BLaER1 treated with 17β-estradiol and CSF1 and Interleukin-3, amounts not matched to agents 10 nM and 100 nM (cell line): ENCODE data around the gene KRTAP1-5.

Source experiments
- H3K27ac ChIP-seq, 11 experiments: shearing (Covaris generic); formaldehyde crosslinking; 2 replicates each; pipeline ENCODE4 v1.8.1; 2022
- H3K27me3 ChIP-seq, 11 experiments: shearing (Covaris generic); formaldehyde crosslinking; 2 replicates each; pipeline ENCODE4 v1.8.1; 2022
- H3K36me3 ChIP-seq, 11 experiments: shearing (Covaris generic); formaldehyde crosslinking; 2 replicates each; pipeline ENCODE4 v1.8.1; 2022
- H3K4me1 ChIP-seq, 10 experiments: shearing (Covaris generic); formaldehyde crosslinking; 2 replicates each; pipeline ENCODE4 v1.8.1; 2022
- H3K4me2 ChIP-seq, 11 experiments: shearing (Covaris generic); formaldehyde crosslinking; 2 replicates each; pipeline ENCODE4 v1.8.1; 2022
- H3K4me3 ChIP-seq, 10 experiments: shearing (Covaris generic); formaldehyde crosslinking; 2 replicates each; pipeline ENCODE4 v1.8.1; 2022
- H3K9ac ChIP-seq, 11 experiments: shearing (Covaris generic); formaldehyde crosslinking; 2 replicates each; pipeline ENCODE4 v1.8.1; 2022
- H3K9me3 ChIP-seq, 11 experiments: shearing (Covaris generic); formaldehyde crosslinking; replicated peaks in 1 of 11; 2 replicates each; pipeline ENCODE4 v1.8.1; 2022
- H4K20me1 ChIP-seq, 11 experiments: shearing (Covaris generic); formaldehyde crosslinking; 2 replicates each; pipeline ENCODE4 v1.8.1; 2022
- Cebpa-rat ChIP-seq, 11 experiments: shearing (Covaris generic); IDR thresholded peaks; 2 replicates each; pipeline ENCODE4 v1.8.1; 2022

Gene KRTAP1-5

GRCh38 chr17:41024697-41025096 lies 2.3 kb downstream of the KRTAP1-5 start:
- H3K4me1 ChIP-seq = no peaks in the 10 kb centered on the region
- H3K27me3 ChIP-seq = no peaks in the 10 kb centered on the region

GRCh38 chr17:41020336-41020735 lies 6.7 kb downstream of the KRTAP1-5 start:
- Histone ChIP-seq H3K4me3 (no peak overlapping the region), H3K4me1 (no peaks in the 10 kb centered on the region), H3K27ac (no peak overlapping the region), H3K27me3 (no peaks in the 10 kb centered on the region), H3K36me3 (no peaks in the 10 kb centered on the region), H3K9ac (no peak overlapping the region), H3K9me3 (peaks cover 0 to 13% (median 6%) of the 10 kb centered on the region in 11 experiments; a peak in 6 of 22 replicates), H4K20me1 (no peaks in the 10 kb centered on the region), H3K4me2 (no peak overlapping the region)
- no peak for TF ChIP-seq Cebpa-rat (IDR thresholded peaks at IDR 0.05)

More at GRCh38 chr17:41024697-41025096, 2.3 kb downstream of the KRTAP1-5 start:
- Histone ChIP-seq H3K36me3 (no peaks in the 10 kb centered on the region), H3K4me3 (no peak overlapping the region), H3K27ac (no peak overlapping the region), H3K4me2 (no peak overlapping the region), H4K20me1 (no peaks in the 10 kb centered on the region), H3K9me3 (peaks cover 0 to 13% (median 6%) of the 10 kb centered on the region in 11 experiments; a peak in 6 of 22 replicates), H3K9ac (no peak overlapping the region)
- TF ChIP-seq Cebpa-rat (IDR thresholded peaks at IDR 0.05) = no peak

GRCh38 chr17:41019415-41019814 lies 7.6 kb downstream of the KRTAP1-5 start:
- Histone ChIP-seq H3K4me2 (no peak overlapping the region), H3K36me3 (no peaks in the 10 kb centered on the region)
- TF ChIP-seq Cebpa-rat (IDR thresholded peaks at IDR 0.05) = no peak

DNA sequence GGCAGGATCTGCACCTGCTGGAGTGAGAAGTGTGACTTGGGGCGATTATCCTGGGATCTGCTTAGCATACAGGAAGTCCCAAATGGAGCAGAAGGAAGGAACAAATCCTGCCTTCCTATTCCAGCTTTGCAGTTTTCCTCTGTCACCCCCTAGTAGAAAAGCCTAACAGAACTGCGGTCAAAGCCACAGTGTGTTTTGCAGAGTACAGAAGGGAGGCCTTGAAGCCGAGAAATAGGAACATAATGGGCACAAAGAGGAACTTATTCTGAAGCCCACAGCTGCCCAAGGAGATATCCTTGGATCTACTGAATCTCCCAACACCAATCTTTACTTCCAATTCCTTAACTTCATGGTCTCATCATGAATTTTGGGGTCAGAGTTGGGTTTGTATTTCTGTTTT lies 8.5 kb downstream of the KRTAP1-5 start:
- TF ChIP-seq Cebpa-rat (IDR thresholded peaks at IDR 0.05) = no peak
- H3K27ac ChIP-seq = no peak overlapping the region
- no peaks in the 10 kb centered on the region for H3K36me3 ChIP-seq
- no peaks in the 10 kb centered on the region for H4K20me1 ChIP-seq
- H3K4me2 ChIP-seq = no peak overlapping the region
- peaks cover 0 to 13% (median 6%) of the 10 kb centered on the region in 11 experiments; a peak in 6 of 22 replicates for H3K9me3 ChIP-seq
- no peak overlapping the region for H3K9ac ChIP-seq
- H3K4me3 ChIP-seq = no peak overlapping the region
- no peaks in the 10 kb centered on the region for H3K4me1 ChIP-seq
- H3K27me3 ChIP-seq = no peaks in the 10 kb centered on the region

More at GRCh38 chr17:41019415-41019814, 7.6 kb downstream of the KRTAP1-5 start:
- no peak overlapping the region for H3K27ac ChIP-seq
- peaks cover 0 to 13% (median 6%) of the 10 kb centered on the region in 11 experiments; a peak in 6 of 22 replicates for H3K9me3 ChIP-seq
- H3K9ac ChIP-seq = no peak overlapping the region
- no peak overlapping the region for H3K4me3 ChIP-seq
- H3K4me1 ChIP-seq = no peaks in the 10 kb centered on the region
- H3K27me3 ChIP-seq = no peaks in the 10 kb centered on the region
- no peaks in the 10 kb centered on the region for H4K20me1 ChIP-seq

DNA sequence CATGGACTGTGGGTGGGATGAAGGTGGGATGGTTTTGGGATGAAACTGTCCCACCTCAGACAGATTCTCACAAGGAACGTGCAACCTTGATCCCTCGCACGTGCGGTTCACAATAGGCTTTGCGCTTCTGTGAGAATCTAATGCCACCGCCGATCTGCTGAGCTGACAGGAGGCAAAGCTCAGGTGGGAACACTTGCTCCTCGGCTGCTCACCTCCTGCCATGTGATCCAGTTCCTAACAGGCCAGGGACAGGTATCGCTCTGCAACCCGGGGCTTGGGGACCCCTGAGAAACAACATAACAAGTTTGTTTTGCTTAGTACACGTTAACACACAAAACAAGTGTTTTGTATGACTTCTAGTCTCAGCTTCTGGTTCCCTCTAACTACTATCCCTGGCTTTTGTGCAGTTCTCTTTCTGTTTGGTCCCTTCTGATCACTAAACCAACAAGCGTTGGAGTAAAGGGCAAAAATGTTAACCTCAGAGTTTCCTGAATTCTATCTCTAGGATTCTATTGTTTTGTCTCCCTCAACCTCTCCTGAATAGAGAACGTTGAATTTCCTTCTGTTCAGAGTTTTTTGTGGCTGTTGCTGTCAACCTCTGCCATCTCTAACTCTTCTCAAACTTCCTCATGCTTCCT lies 10.3 kb downstream of the KRTAP1-5 start:
- Histone ChIP-seq H3K4me1 (no peaks in the 10 kb centered on the region), H3K27me3 (no peaks in the 10 kb centered on the region), H3K9ac (no peak overlapping the region), H4K20me1 (no peaks in the 10 kb centered on the region), H3K4me2 (no peak overlapping the region), H3K27ac (no peak overlapping the region), H3K9me3 (peaks cover 0 to 10% (median 6%) of the 10 kb centered on the region in 11 experiments; a peak in 6 of 22 replicates), H3K36me3 (no peaks in the 10 kb centered on the region), H3K4me3 (no peak overlapping the region)
- TF ChIP-seq Cebpa-rat (IDR thresholded peaks at IDR 0.05) = no peak

DNA sequence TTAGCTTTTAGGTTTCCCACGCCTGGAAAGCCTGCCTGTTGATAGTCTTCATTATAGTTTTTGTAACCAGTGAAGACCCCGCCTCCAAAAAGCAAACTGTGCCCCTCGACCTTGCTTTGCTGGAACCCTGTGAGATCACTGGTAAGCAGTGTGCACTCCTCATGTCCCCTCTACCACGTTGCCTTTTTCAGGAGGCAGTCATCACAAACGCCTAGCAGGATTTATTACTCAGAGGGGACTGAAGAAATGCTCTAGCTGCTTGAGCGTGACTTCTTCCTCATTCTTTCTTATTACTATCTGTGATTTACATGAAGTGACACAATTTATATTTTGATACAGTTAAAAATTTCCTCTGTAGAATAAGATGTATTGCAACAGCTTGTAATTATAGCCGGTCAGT lies 11.6 kb downstream of the KRTAP1-5 start:
- no peaks in the 10 kb centered on the region for H3K4me1 ChIP-seq
- H3K9me3 ChIP-seq = no peaks in the 10 kb centered on the region
- no peak overlapping the region for H3K9ac ChIP-seq
- no peaks in the 10 kb centered on the region for H3K27me3 ChIP-seq
- TF ChIP-seq Cebpa-rat (IDR thresholded peaks at IDR 0.05) = no peak
- H3K27ac ChIP-seq = no peak overlapping the region
- H3K4me3 ChIP-seq = no peak overlapping the region
- no peaks in the 10 kb centered on the region for H3K36me3 ChIP-seq
- H4K20me1 ChIP-seq = no peaks in the 10 kb centered on the region
- no peak overlapping the region for H3K4me2 ChIP-seq

DNA sequence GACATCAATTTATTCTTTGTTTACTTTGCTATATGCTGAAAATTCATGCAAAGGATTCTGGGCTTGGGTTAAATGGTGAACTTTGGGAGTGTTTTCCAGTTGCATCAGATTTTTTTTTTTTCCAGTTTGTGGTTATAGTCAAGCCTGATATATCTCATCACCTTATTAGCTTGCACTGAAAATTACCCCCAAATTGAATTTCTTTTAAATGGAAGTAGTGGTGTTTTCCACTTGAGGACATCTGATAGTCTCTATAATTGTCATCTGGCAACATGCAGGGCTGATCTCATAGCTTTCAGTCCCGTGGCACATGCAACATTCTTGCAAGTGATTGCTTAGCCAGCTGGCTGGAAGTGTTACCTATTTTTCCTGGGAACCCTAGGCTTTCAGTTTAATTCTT lies 13.4 kb downstream of the KRTAP1-5 start:
- H3K27me3 ChIP-seq = no peaks in the 10 kb centered on the region
- H3K4me2 ChIP-seq = no peak overlapping the region
- H4K20me1 ChIP-seq = no peaks in the 10 kb centered on the region
- no peaks in the 10 kb centered on the region for H3K9me3 ChIP-seq
- H3K36me3 ChIP-seq = no peaks in the 10 kb centered on the region
- no peaks in the 10 kb centered on the region for H3K4me1 ChIP-seq
- no peak overlapping the region for H3K9ac ChIP-seq
- H3K27ac ChIP-seq = no peak overlapping the region
- no peak overlapping the region for H3K4me3 ChIP-seq
- TF ChIP-seq Cebpa-rat (IDR thresholded peaks at IDR 0.05) = no peak

GRCh38 chr17:41013181-41013580 lies 13.8 kb downstream of the KRTAP1-5 start:
- Histone ChIP-seq H4K20me1 (no peaks in the 10 kb centered on the region), H3K27ac (no peak overlapping the region), H3K9ac (no peak overlapping the region), H3K4me2 (no peak overlapping the region), H3K4me1 (no peaks in the 10 kb centered on the region), H3K9me3 (no peaks in the 10 kb centered on the region), H3K36me3 (no peaks in the 10 kb centered on the region), H3K27me3 (no peaks in the 10 kb centered on the region), H3K4me3 (no peak overlapping the region)
- TF ChIP-seq Cebpa-rat (IDR thresholded peaks at IDR 0.05) = no peak

GRCh38 chr17:41012326-41013120 lies 14.5 kb downstream of the KRTAP1-5 start:
- Histone ChIP-seq H3K4me3 (no peak overlapping the region), H3K36me3 (no peaks in the 10 kb centered on the region), H4K20me1 (no peaks in the 10 kb centered on the region), H3K9me3 (no peaks in the 10 kb centered on the region), H3K4me1 (no peaks in the 10 kb centered on the region), H3K27ac (no peak overlapping the region), H3K27me3 (no peaks in the 10 kb centered on the region), H3K4me2 (no peak overlapping the region), H3K9ac (no peak overlapping the region)
- TF ChIP-seq Cebpa-rat (IDR thresholded peaks at IDR 0.05) = no peak

DNA sequence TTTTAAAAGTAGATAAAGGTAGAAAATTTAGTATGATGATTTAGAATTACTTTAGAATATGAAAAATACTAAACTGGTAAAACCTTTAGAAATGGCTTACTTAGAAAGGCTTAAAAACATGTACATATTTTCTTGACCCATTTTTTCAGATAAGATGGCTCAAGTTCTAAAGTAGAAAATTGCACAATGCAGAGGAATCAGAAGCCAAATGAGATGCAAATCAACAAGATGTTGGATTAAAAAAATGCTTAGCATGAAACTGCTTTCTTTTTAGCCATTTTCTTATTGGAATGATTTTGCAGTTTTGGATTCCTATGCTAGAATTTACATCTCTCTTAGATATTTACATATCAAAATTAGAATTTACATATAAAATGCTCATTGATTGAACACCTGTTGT lies 16.6 kb downstream of the KRTAP1-5 start:
- Histone ChIP-seq H3K4me2 (no peak overlapping the region), H3K27ac (no peak overlapping the region), H3K9me3 (no peaks in the 10 kb centered on the region), H3K9ac (no peak overlapping the region), H3K4me3 (no peak overlapping the region), H3K4me1 (no peaks in the 10 kb centered on the region), H4K20me1 (no peaks in the 10 kb centered on the region), H3K36me3 (no peaks in the 10 kb centered on the region), H3K27me3 (no peaks in the 10 kb centered on the region)
- no peak for TF ChIP-seq Cebpa-rat (IDR thresholded peaks at IDR 0.05)
